GM21737 (cell line): ENCODE measurements around the gene PSORS1C1.
"Not testable (repeated sequence)": the region's sequence is repeated elsewhere in the genome, so short reads cannot be mapped to it uniquely, and the experiment has no call there.

Experiments
- ATAC-seq: cut with Tn5 transposase; IDR thresholded peaks from one replicate; pipeline ENCODE4 v1.9.1; 2021; ENCODE audit warnings: mild to moderate bottlenecking, moderate library complexity; ENCODE audit not compliant: unreplicated experiment

PSORS1C1 gene

DNA sequence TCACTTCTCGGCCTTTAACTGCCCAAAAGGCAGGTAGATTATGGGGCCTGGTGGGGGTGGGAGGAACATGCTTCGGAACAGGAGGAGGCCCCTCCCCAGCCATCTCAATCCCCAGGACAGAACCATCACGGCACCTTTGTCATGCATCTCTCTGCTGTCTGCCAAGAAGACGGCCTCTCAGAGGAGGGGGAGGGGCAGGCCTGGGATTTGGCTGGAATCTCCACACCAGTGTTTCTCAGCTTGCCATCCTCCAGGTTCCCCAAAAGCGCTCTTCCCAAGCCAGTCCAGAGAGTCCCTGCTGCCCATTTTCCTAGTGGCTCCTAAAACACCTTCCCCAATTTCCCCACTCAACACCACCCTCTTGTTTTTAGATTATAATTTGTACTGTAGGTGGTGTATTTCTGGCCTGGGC lies 58.4 kb downstream of the PSORS1C1 start:
- ATAC-seq, result no peak

DNA sequence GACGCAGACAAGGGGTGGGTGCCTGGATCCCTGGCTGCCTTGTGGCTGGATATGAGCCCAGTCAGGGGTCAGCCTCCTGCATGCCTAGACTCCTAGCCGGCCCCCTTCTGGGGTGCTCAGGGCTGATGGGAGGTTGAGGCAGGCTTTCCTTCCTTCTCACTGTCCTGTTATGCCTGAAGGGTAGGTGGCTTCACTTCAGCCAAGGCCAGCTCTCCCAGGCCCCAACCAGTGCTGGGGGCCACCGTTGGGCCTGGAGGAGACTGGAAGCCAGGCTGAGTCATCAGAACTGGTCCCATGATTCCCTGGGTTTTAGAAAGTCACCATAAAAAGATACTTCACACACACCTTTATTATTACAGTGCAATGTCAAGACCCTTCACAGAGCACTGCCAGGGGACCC lies 58.8 kb downstream of the PSORS1C1 start:
- no peak for ATAC-seq

DNA sequence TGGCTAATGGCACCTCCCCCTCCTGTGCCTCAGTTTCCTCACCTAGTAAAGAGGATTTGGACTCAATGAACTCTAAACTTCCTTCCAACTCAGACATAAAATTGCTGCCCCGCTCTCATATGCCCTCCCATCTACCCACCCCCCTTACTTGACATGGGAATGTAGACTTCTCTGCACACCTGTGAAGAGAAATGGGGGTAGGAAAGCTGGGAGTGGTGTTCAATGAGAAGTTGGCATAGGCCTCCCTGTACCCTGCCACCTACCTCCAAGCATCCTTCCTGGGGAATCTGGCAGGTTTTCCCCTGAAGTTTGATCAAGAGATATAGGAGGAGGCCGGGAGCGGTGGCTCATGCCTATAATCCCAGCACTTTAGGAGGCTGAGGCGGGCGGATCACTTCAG lies 59.8 kb downstream of the PSORS1C1 start:
- no peak for ATAC-seq

GRCh38 chr6:31175971-31176370 lies 61.4 kb downstream of the PSORS1C1 start:
- no peak for ATAC-seq

DNA sequence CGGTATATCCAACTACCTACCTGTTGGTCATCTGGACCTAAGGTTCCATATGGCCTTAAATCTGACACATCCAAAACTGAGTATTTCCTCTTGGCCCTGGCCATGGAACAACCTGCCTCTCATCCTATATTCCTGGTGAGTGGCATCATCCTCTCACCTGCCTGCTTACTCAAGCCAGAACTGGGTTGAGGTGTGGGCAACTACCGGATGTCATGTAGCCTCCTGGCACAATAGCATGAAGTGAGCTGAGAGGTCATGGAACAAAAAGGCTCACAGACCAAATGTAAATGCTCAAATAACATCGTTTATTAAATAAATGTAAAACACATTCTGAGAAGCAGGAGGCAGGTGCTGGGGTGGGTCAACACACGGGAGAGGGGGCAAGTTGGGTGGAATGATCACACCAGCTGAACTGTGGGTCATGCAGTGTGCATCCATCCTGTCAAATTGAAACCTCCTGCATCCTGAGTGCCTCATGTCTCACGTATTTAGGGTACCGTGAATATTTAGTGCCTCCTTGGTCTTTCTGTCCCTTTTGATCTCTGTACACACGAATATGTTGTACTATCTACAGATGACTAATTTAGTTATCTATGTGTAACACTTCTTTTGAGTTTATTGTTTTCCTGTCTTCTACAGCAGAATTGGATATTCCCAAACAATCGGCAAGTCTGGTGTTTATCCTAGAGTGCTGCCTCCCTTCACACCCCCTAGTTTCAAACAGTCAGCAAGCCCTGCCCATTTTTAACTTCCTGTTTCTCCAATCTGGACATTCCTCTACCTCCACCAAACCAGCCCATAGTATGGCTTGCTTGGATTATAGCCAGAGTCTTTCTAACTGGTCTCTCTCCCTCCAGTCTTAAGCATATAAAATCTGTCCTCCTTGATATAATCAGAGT lies 63.8 kb downstream of the PSORS1C1 start:
- no peak for ATAC-seq

DNA sequence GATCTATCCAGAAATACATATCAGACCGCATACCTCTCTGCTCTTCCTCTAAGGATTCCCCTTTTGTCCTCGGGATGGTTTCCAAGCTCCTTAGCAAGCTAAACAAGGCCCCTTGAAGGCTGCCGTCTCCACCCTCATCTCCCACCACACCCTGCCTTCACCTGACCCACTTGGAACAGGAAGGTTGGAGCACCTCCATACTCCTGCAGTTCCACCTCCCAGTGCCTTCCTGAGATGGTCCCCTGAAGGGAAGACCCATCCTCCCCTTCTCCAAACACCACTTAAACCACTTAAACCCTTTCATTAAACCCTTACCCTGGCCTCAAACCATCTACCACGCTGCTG lies 64.4 kb downstream of the PSORS1C1 start:
- ATAC-seq, result no peak

- no peak for ATAC-seq
Observed at GRCh38 chr6:31179896-31180295, 65.3 kb downstream of the PSORS1C1 start.

DNA sequence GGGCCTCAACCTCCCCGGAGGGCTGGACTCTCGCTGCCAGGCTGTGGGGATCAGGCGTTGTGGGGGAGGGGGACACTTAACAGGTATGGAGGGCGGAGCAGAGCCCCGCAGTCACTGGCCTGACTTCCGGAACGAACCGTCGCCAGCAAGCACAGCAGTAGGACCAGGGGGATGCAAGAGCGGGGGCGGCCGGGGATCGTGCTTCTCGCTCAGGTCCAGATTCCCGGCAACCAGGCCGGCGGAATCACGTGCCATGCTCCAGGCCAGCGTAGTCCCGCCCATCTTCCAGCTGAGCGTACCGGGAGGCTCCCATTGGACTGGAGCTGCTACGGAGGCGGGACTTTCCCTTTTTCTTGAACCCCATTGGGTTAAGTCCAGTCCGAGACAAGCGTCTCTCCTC lies 65.9 kb downstream of the PSORS1C1 start:
- no peak for ATAC-seq

DNA sequence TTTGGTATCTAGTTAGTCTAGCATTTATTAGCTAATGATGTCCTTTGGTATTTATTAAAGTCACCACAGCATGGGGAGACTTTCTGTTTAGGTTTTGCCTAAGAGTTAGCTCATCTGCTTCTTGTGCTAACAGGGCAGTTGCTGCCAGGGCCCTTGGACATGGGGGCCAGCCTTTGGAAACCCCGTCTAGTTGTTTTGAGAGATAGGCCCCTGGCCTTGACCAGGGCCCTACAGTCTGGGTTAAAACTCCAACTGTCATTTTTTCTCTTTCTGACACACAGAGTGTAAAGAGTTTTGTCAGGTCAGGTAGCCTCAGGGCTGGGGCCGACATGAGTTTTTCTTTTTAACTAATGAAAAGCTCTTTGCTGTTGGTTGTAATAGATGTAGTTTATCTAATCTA lies 68.7 kb downstream of the PSORS1C1 start:
- ATAC-seq, result not testable (repeated sequence)

DNA sequence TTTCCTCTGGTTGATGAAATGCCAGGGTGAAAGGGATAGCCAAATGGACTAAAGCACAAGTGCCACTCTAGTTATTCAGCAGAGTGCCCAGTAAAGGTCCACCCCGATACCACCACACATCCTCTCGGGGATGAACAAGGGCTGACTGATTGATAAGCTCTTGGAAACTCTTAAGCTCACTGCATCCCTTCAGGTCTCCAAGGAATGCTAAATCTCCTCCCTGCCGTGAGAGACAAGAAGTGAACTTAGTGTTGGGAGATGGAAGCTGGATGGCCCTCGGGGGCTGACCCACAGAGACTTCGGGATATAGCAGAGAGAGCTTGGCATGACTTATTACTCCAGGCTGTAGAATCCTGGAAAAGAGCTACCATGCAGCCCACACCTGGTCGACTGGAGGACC lies 69.3 kb downstream of the PSORS1C1 start:
- ATAC-seq, result not testable (repeated sequence)

GRCh38 chr6:31185695-31186051 lies 71.1 kb downstream of the PSORS1C1 start:
- ATAC-seq, result not testable (repeated sequence)

GRCh38 chr6:31186052-31186734 lies 71.6 kb downstream of the PSORS1C1 start:
- no peak for ATAC-seq

GRCh38 chr6:31187780-31188194 lies 73.2 kb downstream of the PSORS1C1 start:
- ATAC-seq, result no peak

DNA sequence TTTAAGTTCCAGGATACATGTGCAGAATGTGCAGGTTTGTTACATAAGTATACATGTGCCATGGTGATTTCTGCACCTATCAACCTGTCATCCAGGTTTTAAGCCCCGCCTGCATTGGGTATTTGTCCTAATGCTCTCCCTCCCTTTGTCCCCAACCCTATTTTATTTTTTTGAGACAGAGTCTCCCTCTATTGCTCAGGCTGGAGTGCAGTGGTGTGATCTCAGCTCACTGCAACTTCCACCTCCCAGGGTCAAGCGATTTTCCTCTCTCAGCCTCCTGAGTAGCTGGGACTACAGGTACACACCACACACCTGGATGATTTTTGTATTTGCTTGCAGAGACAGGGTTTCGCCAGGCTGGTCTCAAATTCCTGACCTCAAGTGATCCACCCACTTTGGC lies 74.6 kb downstream of the PSORS1C1 start:
- not testable (repeated sequence) for ATAC-seq
